ENCODE results near the gene DOK1. TPM values are rescaled to one million over a fixed set of nuclear protein-coding genes. Genes with fewer than 3 reads are reported as not detected.

Gene DOK1
- total and polyA plus RNA-seq, 8 donors, result 5.9 to 89.3 (median 14.8) TPM

DNA sequence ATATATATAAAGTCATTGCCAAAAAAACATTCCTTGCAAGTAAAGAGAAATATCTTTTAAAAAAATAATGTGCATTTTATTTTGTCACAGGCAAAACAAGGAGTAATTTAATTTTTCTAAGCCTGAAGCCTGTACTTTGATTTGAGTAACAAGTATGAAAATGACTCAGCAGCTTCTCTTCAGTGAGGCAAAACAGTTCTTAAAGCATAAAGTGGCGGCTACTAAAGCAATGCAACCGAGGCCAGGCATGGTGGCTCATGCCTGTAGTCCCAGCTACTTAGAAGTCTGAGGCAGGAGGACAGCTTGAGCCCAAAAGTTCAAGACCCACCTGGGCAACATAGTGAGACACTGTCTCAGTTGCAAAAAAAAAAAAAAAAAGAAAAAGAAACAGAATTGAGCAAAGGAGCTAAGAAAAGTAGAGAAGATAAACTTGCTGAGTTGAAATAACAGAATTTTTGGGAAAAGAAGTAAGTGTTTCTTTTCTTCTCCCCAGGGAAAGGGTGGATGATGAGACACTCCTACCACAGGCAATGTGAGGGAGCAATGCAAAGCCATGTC lies 29.6 kb downstream of the DOK1 start:
- H3K4me3 ChIP-seq, result no peak overlapping the region
- intact Hi-C loops (cut with DNase I; ENCODE audit: low total_unique reads), result loop anchor here (10.0 kb wide), 1 partner anchor 49 kb away; no protein-coding TSS in a partner anchor
- H3K36me3 ChIP-seq, result no peaks in the 10 kb centered on the region
- no peak for DNase-seq
- TF ChIP-seq POLR2A (IDR thresholded peaks at IDR 0.05), result no peak
- TF ChIP-seq POLR2AphosphoS5 (IDR thresholded peaks at IDR 0.05), result no peak
- TF ChIP-seq, protein P1, sequence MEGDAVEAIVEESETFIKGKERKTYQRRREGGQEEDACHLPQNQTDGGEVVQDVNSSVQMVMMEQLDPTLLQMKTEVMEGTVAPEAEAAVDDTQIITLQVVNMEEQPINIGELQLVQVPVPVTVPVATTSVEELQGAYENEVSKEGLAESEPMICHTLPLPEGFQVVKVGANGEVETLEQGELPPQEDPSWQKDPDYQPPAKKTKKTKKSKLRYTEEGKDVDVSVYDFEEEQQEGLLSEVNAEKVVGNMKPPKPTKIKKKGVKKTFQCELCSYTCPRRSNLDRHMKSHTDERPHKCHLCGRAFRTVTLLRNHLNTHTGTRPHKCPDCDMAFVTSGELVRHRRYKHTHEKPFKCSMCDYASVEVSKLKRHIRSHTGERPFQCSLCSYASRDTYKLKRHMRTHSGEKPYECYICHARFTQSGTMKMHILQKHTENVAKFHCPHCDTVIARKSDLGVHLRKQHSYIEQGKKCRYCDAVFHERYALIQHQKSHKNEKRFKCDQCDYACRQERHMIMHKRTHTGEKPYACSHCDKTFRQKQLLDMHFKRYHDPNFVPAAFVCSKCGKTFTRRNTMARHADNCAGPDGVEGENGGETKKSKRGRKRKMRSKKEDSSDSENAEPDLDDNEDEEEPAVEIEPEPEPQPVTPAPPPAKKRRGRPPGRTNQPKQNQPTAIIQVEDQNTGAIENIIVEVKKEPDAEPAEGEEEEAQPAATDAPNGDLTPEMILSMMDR (IDR thresholded peaks at IDR 0.05), result no peak
- no peak for TF ChIP-seq EP300 (IDR thresholded peaks at IDR 0.05)
- H3K4me1 ChIP-seq, result peaks cover 0 to 6% (median 0%) of the 10 kb centered on the region in 4 donors
- no peak overlapping the region for H3K27ac ChIP-seq
- H3K27me3 ChIP-seq, result peaks cover 0 to 5% (median 0%) of the 10 kb centered on the region in 3 donors
- no peaks in the 10 kb centered on the region for H3K9me3 ChIP-seq
- WGBS, 5 donors, result 57 to 68% (median 64%) methylated on average over 2 of the region's 2 CpGs

DNA sequence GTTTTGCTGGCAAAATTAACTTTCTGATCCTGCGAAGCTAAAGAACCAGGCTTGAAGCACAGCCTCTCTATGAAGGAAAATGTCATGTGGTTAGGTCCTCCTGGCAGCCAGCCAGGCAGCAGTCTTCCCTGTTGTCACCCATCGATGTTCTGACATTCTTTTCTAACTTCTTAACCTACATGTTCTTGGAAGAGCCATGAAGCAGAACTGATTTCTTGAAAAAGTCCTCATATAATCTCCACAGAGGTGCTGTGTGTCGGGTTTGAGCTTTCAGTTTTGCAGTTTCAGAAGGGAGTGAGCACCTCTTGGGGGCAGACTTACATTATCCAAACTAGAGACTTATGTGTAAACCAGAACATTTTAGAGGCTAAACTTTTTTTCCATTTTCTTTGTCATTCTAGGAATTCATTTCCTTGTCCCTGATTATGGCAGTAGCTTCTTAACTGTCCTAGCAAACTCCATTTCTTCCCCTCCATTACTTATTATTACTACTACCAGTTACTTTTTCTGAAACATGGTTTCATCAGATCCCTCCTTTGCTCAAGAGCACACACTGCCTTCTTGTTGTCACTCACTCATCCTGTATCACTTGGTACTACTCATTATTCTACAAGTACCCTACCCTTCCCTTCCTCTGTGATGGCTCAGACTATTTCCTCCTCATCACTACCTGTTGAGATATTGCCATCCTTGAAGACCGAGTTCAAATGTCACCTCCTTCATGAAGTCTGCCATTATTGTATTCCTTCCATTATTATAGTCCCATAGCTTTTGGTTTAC lies 31.1 kb downstream of the DOK1 start:
- Histone ChIP-seq H3K27me3 (peaks cover 0 to 20% (median 0%) of the 10 kb centered on the region in 3 donors), H3K9me3 (no peaks in the 10 kb centered on the region), H3K4me1 (peaks cover 0 to 6% (median 0%) of the 10 kb centered on the region in 4 donors), H3K36me3 (no peaks in the 10 kb centered on the region), H3K27ac (no peak overlapping the region), H3K4me3 (no peak overlapping the region)
- intact Hi-C loops (cut with DNase I; ENCODE audit: low total_unique reads), result loop anchor here (5.0 to 10.0 kb wide), 2 partner anchors 51 to 103 kb away; partner anchors contain the start of genes CCDC142 and TTC31
- 31 to 56% (median 54%) methylated on average over 4 of the region's 4 CpGs for WGBS, 5 donors
- DNase-seq, result no peak
- TF ChIP-seq POLR2A (IDR thresholded peaks at IDR 0.05), result no peak
- no peak for TF ChIP-seq POLR2AphosphoS5 (IDR thresholded peaks at IDR 0.05)
- TF ChIP-seq, protein P1 (IDR thresholded peaks at IDR 0.05), result no peak
- no peak for TF ChIP-seq EP300 (IDR thresholded peaks at IDR 0.05)

DNA sequence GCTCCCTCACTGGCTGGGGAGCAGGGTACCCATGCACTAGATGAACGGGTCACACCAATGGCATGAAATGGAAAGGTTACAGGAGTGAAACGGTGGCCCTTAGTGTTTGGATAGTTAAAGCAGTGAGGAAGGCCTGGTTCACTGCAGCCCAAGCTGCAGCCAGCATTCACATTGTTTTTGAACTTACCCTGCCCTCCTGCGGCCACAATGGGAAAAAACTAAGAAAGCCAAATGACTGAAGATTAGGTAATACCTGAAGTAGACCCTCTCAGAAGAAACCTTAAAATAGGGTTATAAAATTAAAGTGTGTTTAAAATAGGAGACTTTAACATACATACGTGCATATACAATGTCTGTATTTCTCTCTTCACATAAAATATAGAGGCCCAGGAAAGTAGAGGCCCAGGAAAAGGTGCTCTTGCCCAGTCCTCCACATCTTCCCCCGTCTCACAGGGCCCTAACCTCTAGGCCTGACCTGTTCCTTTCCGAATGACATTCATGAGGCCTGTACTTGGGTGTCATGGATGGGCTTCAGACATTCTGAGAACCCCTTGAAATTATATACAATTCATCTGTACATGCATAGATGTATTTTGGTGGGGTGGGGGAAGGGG lies 33.3 kb downstream of the DOK1 start:
- intact Hi-C loops (cut with DNase I; ENCODE audit: low total_unique reads), result loop anchor here (5.0 to 10.0 kb wide), 2 partner anchors 53 to 105 kb away; partner anchors contain the start of genes CCDC142 and TTC31
- Histone ChIP-seq H3K36me3 (no peaks in the 10 kb centered on the region), H3K9me3 (no peaks in the 10 kb centered on the region), H3K4me3 (no peak overlapping the region), H3K4me1 (peaks cover 0 to 6% (median 0%) of the 10 kb centered on the region in 4 donors), H3K27ac (no peak overlapping the region), H3K27me3 (peaks cover 0 to 34% (median 4%) of the 10 kb centered on the region in 3 donors)
- TF ChIP-seq EP300 (IDR thresholded peaks at IDR 0.05), result no peak
- TF ChIP-seq, protein P1 (IDR thresholded peaks at IDR 0.05), result peak in 5 of 7 experiments; percentile 45 to 64 (median 47)
- peak in 1 of 3 donors; percentile 65 for TF ChIP-seq POLR2AphosphoS5 (IDR thresholded peaks at IDR 0.05)
- 17 to 23% (median 18%) methylated on average over 6 of the region's 6 CpGs for WGBS, 5 donors
- DNase-seq, result peak; percentile 69 to 90

DNA sequence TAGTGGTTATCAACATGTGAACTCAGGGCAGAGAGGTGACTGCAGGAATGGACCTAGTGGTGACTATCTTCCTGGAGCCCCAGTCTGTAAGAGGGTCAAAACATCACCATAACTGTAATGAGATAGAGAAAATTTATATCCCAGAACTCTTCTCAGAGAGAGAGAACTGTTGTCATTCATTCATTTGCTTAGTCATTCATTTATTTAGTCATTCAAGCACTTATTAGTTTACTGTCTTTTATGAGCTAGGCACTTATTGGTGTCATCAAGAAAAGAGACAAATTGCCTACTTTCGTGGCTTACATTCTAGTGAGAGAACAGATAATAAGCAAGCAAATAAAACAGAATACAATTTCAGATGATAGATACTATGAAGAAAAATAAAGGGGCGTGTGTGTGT lies 34.1 kb downstream of the DOK1 start:
- no peak for DNase-seq
- H3K27ac ChIP-seq, result no peak overlapping the region
- WGBS, 5 donors, result 60 to 69% (median 68%) methylated on average over 2 of the region's 2 CpGs
- TF ChIP-seq POLR2AphosphoS5 (IDR thresholded peaks at IDR 0.05), result no peak
- TF ChIP-seq POLR2A (IDR thresholded peaks at IDR 0.05), result no peak
- TF ChIP-seq, protein P1 (IDR thresholded peaks at IDR 0.05), result no peak
- TF ChIP-seq EP300 (IDR thresholded peaks at IDR 0.05), result no peak
- no peak overlapping the region for H3K4me3 ChIP-seq
- no peaks in the 10 kb centered on the region for H3K36me3 ChIP-seq
- H3K27me3 ChIP-seq, result peaks cover 0 to 43% (median 4%) of the 10 kb centered on the region in 3 donors
- intact Hi-C loops (cut with DNase I; ENCODE audit: low total_unique reads), result loop anchor here (5.0 to 10.0 kb wide), 2 partner anchors 54 to 106 kb away; partner anchors contain the start of genes CCDC142 and TTC31
- H3K4me1 ChIP-seq, result peaks cover 0 to 6% (median 0%) of the 10 kb centered on the region in 4 donors
- H3K9me3 ChIP-seq, result no peaks in the 10 kb centered on the region

Data from stomach (tissue), 9 donors.